Vagina (tissue), 2 donors: ENCODE data around the gene PYGM. TPM values are rescaled to one million over a fixed set of nuclear protein-coding genes. Genes with fewer than 3 reads are reported as not detected.

Experiments
- DNase-seq, 2 donors: peaks; one replicate each; pipeline ENCODE4 v3.0.0-alpha.2; 2017; ENCODE audit errors: extremely low spot score in 2 of 2
- H3K27ac ChIP-seq: fragments of 200-600 bp; sonication (generic); one replicate; pipeline ENCODE4 v1.5.1; 2019
- H3K27me3 ChIP-seq: fragments of 200-600 bp; sonication (generic); one replicate; pipeline ENCODE4 v1.5.1; 2019
- H3K36me3 ChIP-seq, 2 donors: fragments of 200-600 bp; sonication (generic); one replicate each; pipeline ENCODE4 v1.5.1; 2017 to 2019
- H3K4me1 ChIP-seq: fragments of 200-600 bp; sonication (generic); one replicate; pipeline ENCODE4 v1.5.1; 2019
- H3K4me3 ChIP-seq, 2 donors: fragments of 200-600 bp; sonication (generic); 1 replicate in 1 of 2; 2 replicates in 1 of 2; pipeline ENCODE4 v1.5.1; 2016 to 2019
- H3K9me3 ChIP-seq: fragments of 200-600 bp; sonication (generic); one replicate; pipeline ENCODE4 v1.5.1; 2019
- POLR2A ChIP-seq, 2 donors: fragments of 450-650 bp; IDR thresholded peaks; one replicate each; pipeline ENCODE4 v1.6.1; 2017; ENCODE audit warnings: antibody characterized with exemption in 2 of 2, mild to moderate bottlenecking in 2 of 2, moderate library complexity in 2 of 2
- POLR2AphosphoS5 ChIP-seq, 2 donors: sonication (generic); formaldehyde crosslinking; IDR thresholded peaks; one replicate each; pipeline ENCODE4 v1.9.0; 2017; ENCODE audit warnings: antibody characterized with exemption in 2 of 2, mild to moderate bottlenecking in 2 of 2, low read depth in 1 of 2; ENCODE audit not compliant: insufficient read depth in 1 of 2
- intact Hi-C: fragments of 100-400 bp; cut with DNase I; formaldehyde crosslinking; loops from one replicate; pipeline ENCODE4 v1.15.1; 2023
- total RNA-seq: library from RNA; depleted of rRNA; stranded (reverse); fragments of >200 nt; gene quantifications from one replicate; pipeline ENCODE4 v1.2.3, GENCODE V29; 2016
- TF ChIP-seq, protein P1 (sequence below), 3 experiments: fragments of 450-650 bp in 2 of 3; fragments of 200-600 bp in 1 of 3; sonication (generic) in 1 of 3; IDR thresholded peaks; one replicate each; pipeline ENCODE4 v1.5.1; 2017 to 2019; ENCODE audit warnings: antibody characterized with exemption in 3 of 3, mild to moderate bottlenecking in 2 of 3, moderate library complexity in 2 of 3

Gene PYGM
- total RNA-seq, 1 donor from 2014 or later: 0.98 TPM

DNA sequence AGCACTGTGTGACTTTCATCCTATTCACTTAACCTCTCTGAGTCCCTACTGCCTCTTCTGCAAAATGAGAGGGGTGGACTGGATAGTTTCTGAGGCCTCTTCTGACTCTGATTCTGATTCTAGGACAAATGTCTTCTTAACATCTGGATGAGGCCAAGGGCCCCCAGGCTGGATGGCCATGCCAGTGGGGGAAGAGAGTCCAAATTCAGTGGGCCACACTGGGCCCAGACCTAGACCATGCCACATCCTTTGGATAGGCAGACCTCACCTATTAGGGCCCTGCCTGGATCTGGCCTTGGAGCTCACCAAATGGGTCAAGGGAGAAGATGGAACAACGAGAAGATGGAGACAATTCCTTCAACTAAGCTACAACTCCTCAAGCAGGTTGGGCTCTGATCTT is 61.3 kb downstream of the PYGM start:
- no peak for DNase-seq
- Histone ChIP-seq H3K27me3 (no peaks in the 10 kb centered on the region), H3K4me1 (no peaks in the 10 kb centered on the region), H3K9me3 (no peaks in the 10 kb centered on the region), H3K27ac (no peak overlapping the region), H3K36me3 (no peaks in the 10 kb centered on the region), H3K4me3 (no peak overlapping the region)
- TF ChIP-seq POLR2AphosphoS5 (IDR thresholded peaks at IDR 0.05; ENCODE audit: insufficient read depth in 1 of 2, low read depth in 1 of 2) (no peak), POLR2A (IDR thresholded peaks at IDR 0.05) (no peak)
- TF ChIP-seq, protein P1, sequence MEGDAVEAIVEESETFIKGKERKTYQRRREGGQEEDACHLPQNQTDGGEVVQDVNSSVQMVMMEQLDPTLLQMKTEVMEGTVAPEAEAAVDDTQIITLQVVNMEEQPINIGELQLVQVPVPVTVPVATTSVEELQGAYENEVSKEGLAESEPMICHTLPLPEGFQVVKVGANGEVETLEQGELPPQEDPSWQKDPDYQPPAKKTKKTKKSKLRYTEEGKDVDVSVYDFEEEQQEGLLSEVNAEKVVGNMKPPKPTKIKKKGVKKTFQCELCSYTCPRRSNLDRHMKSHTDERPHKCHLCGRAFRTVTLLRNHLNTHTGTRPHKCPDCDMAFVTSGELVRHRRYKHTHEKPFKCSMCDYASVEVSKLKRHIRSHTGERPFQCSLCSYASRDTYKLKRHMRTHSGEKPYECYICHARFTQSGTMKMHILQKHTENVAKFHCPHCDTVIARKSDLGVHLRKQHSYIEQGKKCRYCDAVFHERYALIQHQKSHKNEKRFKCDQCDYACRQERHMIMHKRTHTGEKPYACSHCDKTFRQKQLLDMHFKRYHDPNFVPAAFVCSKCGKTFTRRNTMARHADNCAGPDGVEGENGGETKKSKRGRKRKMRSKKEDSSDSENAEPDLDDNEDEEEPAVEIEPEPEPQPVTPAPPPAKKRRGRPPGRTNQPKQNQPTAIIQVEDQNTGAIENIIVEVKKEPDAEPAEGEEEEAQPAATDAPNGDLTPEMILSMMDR (IDR thresholded peaks at IDR 0.05): no peak
- intact Hi-C loops: no loop called here

DNA sequence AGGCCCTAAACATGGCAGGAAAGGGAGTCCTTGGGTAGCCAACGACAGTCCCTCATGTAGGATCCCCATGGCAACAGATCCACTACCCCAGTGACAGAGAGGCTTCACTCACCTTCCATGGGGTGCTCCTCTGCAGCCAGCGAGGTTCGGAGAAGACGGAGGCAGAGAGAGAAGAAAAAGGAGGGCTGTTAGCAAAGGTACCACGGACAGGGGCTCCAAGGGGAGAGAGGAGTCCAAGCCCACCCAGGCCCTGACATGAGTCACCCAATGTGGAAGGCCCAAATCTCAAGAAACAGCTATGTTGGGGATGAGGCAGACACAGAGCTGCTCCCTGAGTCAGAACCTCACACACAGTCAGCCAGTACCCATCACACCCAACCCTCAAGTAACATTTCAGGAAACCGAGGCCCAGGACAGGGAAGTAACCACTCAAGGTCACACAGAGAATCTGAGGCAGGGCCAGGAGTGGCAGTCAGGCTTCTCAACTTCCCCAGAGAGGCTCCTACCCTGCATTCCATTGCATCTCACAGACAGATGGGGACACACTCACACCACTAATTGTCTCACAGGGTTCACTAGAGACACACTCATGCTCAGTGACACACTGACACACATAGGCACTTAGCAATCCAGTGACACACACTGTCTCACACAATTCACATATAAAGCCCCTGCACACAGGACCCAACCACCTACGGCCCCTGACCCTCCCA is 62.0 kb downstream of the PYGM start:
- H3K27ac ChIP-seq: no peak overlapping the region
- H3K36me3 ChIP-seq: no peaks in the 10 kb centered on the region
- H3K4me1 ChIP-seq: no peaks in the 10 kb centered on the region
- H3K9me3 ChIP-seq: no peaks in the 10 kb centered on the region
- H3K4me3 ChIP-seq: no peak overlapping the region
- no peak for DNase-seq
- TF ChIP-seq, protein P1 (IDR thresholded peaks at IDR 0.05): no peak
- TF ChIP-seq POLR2A (IDR thresholded peaks at IDR 0.05): no peak
- TF ChIP-seq POLR2AphosphoS5 (IDR thresholded peaks at IDR 0.05; ENCODE audit: insufficient read depth in 1 of 2, low read depth in 1 of 2): no peak
- no peaks in the 10 kb centered on the region for H3K27me3 ChIP-seq
- intact Hi-C loops: no loop called here

Other genes starting within 250 kb of the PYGM start
- 0.25 TPM for gene SLC22A11, start 204.0 kb downstream of the PYGM start, total RNA-seq
- gene SLC22A12, start 168.8 kb downstream of the PYGM start, total RNA-seq: not detected
- 16.9 TPM for gene NRXN2, start 36.8 kb downstream of the PYGM start, total RNA-seq
- 27.5 TPM for gene RASGRP2, start 15.8 kb downstream of the PYGM start, total RNA-seq
- 278 TPM for gene SF1, start 18.6 kb upstream of the PYGM start, total RNA-seq
- 20.6 TPM for gene MAP4K2, start 43.2 kb upstream of the PYGM start, total RNA-seq
- gene MEN1, start 50.6 kb upstream of the PYGM start, total RNA-seq: 27.0 TPM
- gene CDC42BPG, start 84.7 kb upstream of the PYGM start, total RNA-seq: 13.0 TPM
- gene EHD1, start 118.6 kb upstream of the PYGM start, total RNA-seq: 61.6 TPM
- gene ATG2A, start 157.2 kb upstream of the PYGM start, total RNA-seq: 27.0 TPM
- 16.9 TPM for gene PPP2R5B, start 164.7 kb upstream of the PYGM start, total RNA-seq
- gene GPHA2, start 175.9 kb upstream of the PYGM start, total RNA-seq: not detected
- gene MAJIN, start 212.1 kb upstream of the PYGM start, total RNA-seq: not detected
- not detected for gene BATF2, start 237.0 kb upstream of the PYGM start, total RNA-seq